A204.1 (cell line): ENCODE measurements around the gene RYR3.
"Not testable (repeated sequence)": the region's sequence is repeated elsewhere in the genome, so short reads cannot be mapped to it uniquely, and the experiment has no call there.

Source experiments
- FAIRE-seq: peaks from 2 replicates; lab custom pipeline; 2012; peaks lifted over from hg19 to GRCh38; lab: Jason Lieb, UNC

Gene RYR3

GRCh38 chr15:33780011-33780768 is 469.4 kb downstream of the RYR3 start:
- no peak for FAIRE-seq

GRCh38 chr15:33782966-33783365 is 472.2 kb downstream of the RYR3 start:
- no peak for FAIRE-seq

GRCh38 chr15:33785366-33785765 is 474.6 kb downstream of the RYR3 start:
- no peak for FAIRE-seq

GRCh38 chr15:33788906-33789540 is 478.3 kb downstream of the RYR3 start:
- no peak for FAIRE-seq

- no peak for FAIRE-seq
Measured at GRCh38 chr15:33794453-33794852, 483.7 kb downstream of the RYR3 start.

GRCh38 chr15:33795070-33795469 is 484.3 kb downstream of the RYR3 start:
- no peak for FAIRE-seq

- no peak for FAIRE-seq
Measured at GRCh38 chr15:33797651-33798050, 486.9 kb downstream of the RYR3 start.

GRCh38 chr15:33801954-33802353 is 491.2 kb downstream of the RYR3 start:
- FAIRE-seq, result no peak

- no peak for FAIRE-seq
Measured at GRCh38 chr15:33807665-33808064, 496.9 kb downstream of the RYR3 start.

- no peak for FAIRE-seq
Measured at GRCh38 chr15:33808720-33809457, 498.1 kb downstream of the RYR3 start.

- FAIRE-seq, result no peak
Measured at GRCh38 chr15:33810073-33810595, 499.4 kb downstream of the RYR3 start.

- no peak for FAIRE-seq
Measured at GRCh38 chr15:33810806-33811205, 500.0 kb downstream of the RYR3 start.

- no peak for FAIRE-seq
Measured at GRCh38 chr15:33813891-33814290, 503.1 kb downstream of the RYR3 start.

GRCh38 chr15:33819499-33819898 is 508.7 kb downstream of the RYR3 start:
- not testable (repeated sequence) for FAIRE-seq

- no peak for FAIRE-seq
Measured at GRCh38 chr15:33822479-33822878, 511.7 kb downstream of the RYR3 start.

GRCh38 chr15:33823119-33823518 is 512.4 kb downstream of the RYR3 start:
- FAIRE-seq, result no peak

GRCh38 chr15:33825453-33825852 is 514.7 kb downstream of the RYR3 start:
- FAIRE-seq, result no peak

- no peak for FAIRE-seq
Measured at GRCh38 chr15:33826201-33826600, 515.4 kb downstream of the RYR3 start.

- no peak for FAIRE-seq
Measured at GRCh38 chr15:33830351-33830750, 519.6 kb downstream of the RYR3 start.

GRCh38 chr15:33831646-33832045 is 520.9 kb downstream of the RYR3 start:
- no peak for FAIRE-seq

GRCh38 chr15:33834892-33835743 is 524.4 kb downstream of the RYR3 start:
- no peak for FAIRE-seq

GRCh38 chr15:33837294-33837693 is 526.5 kb downstream of the RYR3 start:
- no peak for FAIRE-seq
